Stimulated activated CD8-positive, alpha-beta memory T cell treated with anti-CD3 and anti-CD28 coated beads, Interleukin-4, amount 100 ng/mL, for 24 hours (primary cell): ENCODE measurements around the gene SIX3.
A peak's percentile ranks its signal among the peaks of the same experiment; 100 is the strongest.

Experiments used
- DNase-seq: peaks from one replicate; pipeline ENCODE4 v3.0.0-alpha.2; 2020; ENCODE audit warnings: low read depth

Gene SIX3

GRCh38 chr2:44957656-44958327 lies 16.3 kb downstream of the SIX3 start:
- no peak for DNase-seq

GRCh38 chr2:44959855-44960254 lies 18.4 kb downstream of the SIX3 start:
- no peak for DNase-seq

- no peak for DNase-seq
These were observed 19.4 kb downstream of the SIX3 start for GRCh38 chr2:44960871-44961270.

- DNase-seq, result no peak
These were observed 20.7 kb downstream of the SIX3 start for GRCh38 chr2:44962176-44962695.

DNA sequence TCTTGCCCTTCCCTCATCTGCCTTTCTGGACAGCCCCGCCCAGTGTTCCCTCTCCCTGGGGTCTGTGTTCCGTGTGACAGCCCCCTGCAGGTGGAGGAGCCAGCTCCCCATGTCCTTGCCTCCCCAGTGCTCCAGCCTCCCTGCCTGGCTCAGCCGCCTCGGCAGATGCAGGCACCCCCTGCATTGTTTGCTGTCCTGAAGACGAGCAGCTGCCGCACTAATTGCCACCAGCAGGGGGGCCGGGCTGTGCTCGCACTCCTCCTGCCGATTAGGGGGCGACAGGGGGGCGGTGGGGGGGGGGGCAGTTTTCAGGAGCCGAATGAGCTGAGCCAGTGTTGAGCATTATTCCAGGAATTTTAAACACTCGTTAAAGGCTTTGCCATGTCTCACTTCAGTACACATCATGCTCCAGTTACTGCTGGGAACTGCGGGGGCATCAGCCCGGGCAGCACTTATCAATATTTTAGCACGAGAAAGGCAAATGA lies 23.3 kb downstream of the SIX3 start:
- DNase-seq, result no peak

DNA sequence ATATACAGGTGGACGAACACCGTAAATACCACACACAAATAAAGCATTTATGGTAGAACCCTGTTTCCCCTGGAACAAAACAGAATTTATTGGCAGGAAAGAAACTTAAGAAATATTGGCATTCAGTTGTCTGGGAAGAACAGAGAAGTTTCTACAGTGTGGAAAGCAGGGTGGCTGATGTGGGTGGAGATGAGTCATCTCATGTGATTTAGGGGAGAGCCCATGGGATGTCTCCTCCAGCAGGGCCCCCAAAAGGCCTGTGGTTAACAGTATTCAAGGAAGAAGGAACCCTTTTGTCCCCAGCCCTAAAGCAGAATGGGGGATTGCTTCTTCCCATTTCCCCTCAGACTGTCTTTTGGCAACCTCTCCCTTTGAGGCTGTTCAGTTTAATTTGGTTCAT lies 24.2 kb downstream of the SIX3 start:
- no peak for DNase-seq

DNA sequence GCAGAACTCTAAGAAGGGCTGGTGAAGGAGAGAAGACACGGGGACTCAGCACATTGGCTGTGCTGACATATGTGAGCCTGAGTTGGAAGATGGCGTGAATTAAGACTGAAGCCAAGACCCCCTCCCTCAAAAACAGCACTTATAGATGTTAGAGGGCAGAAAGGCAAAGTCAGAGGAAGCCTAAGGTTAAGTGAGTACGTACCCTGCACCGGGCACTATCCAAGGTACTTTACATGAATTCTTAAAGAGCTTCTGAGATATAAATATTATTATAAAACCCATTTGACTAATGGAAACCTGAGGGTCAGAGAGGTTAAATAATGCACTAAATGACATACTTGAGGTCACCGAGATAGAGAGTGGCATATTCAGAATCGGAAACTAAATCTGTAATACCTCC lies 25.6 kb downstream of the SIX3 start:
- no peak for DNase-seq

DNA sequence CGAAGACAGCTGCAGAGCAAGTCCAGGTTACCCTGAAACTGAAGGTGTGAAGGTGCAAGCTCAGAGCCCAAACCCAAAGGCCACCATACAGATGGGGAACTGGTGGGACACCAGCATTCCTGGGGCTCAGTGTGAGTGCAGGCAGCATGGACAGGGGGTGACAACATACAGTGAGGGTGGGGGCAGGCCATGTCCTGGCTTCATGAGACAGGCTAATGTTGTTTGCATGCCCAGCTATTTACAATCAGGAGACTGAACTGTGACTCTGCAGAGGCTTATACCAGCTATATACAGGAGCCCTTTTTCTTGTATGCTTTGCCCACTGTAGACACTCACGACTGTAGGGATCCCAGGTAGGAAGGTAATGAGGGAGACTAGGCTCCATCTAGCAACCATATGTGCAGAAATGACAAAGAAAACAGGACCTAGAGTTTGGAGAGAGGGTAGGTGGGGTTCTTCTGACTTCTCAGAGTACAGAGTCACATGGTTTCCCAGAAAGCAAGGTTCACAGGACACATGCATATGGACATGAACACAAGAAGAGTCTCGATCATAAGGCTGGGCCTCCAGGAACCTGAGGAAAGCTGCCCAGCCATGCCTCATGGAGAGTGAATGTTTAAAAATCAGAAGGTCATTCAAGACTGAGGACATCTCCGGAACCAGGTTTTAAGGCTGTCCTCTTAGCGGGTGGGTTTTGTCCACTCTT lies 26.4 kb downstream of the SIX3 start:
- DNase-seq, result no peak

GRCh38 chr2:44969936-44970335 lies 28.4 kb downstream of the SIX3 start:
- no peak for DNase-seq

DNA sequence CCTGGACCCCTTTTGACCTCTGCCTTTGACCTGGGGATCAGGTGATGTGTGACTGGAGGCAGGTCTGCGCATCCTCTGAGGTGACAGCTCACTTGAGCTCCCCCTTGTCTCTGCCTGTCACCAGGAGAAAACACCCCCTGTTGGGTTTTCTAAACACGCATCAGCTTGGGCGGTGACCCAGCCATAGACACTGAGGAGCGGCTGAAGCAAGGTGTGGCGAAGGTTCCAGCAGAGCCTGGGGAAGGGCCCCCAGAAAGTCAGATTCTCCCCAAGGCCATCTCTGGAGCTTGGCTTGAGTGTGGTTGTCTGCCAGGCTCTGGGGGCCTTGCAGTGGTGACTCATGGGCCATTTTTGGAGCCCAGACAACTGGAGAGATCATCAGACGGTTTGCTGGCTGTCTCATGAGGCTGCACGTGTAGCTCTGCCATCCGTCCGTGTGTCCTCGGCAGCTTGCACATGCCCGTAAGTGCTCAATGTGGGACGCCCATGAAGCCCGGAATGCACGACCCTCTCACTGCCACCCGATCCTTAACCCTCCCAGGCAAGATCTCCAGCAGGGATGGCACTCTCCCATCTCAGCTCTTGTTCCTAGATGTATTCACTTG lies 29.4 kb downstream of the SIX3 start:
- DNase-seq, result no peak

GRCh38 chr2:44972771-44973535 lies 31.5 kb downstream of the SIX3 start:
- no peak for DNase-seq

- DNase-seq, result no peak
These were observed 32.7 kb downstream of the SIX3 start for GRCh38 chr2:44974064-44974715.

DNA sequence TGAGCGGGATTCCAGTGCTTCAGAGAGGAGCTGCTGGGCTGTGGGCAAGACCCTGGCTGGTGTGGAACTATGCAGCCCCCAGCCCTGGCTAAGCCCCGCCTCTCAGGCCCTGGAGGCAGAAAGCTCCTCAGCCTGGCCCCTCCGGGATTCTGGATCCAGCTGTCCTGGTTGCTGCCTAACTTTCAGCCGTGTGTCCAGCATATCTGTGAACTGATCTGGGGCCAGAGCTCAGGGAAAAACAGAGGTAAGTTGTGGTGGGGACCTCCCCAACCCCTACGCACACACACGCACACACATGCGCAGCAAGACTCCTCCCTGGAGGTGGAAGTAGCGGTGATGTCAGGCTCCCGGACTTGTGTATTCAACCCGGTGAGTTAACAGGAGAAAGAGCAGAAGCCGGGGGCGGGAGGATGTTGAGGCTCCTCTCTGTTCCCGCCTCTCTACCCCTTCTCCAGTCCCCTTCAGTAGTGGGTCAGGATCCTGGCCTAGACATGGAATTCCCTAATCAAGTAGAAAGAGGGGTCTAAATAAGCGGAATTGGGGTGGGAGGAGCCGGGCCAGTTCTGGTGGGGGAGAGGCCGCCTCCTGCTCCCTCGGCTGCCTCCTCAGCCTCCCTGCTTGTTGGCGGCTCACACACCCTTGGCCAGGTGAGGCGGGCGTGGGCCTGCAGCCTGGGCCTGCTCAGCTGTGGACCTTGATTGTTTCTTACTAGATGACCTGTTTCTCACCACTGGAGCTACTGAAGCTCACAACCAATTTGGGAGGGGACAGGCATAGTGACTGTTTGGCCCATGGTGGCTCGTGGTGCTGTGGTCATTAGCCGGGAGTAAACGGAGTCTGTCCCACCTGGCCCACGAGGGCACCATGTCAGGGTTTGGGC lies 34.3 kb downstream of the SIX3 start:
- DNase-seq, result no peak

- DNase-seq, result no peak
These were observed 38.1 kb downstream of the SIX3 start for GRCh38 chr2:44979581-44979980.

- no peak for DNase-seq
These were observed 39.5 kb downstream of the SIX3 start for GRCh38 chr2:44980751-44981713.

- peak; percentile 35 for DNase-seq
These were observed 40.2 kb downstream of the SIX3 start for GRCh38 chr2:44981714-44982108.

- no peak for DNase-seq
These were observed 42.5 kb downstream of the SIX3 start for GRCh38 chr2:44983836-44984604.

- no peak for DNase-seq
These were observed 47.7 kb downstream of the SIX3 start for GRCh38 chr2:44989176-44989575.

DNA sequence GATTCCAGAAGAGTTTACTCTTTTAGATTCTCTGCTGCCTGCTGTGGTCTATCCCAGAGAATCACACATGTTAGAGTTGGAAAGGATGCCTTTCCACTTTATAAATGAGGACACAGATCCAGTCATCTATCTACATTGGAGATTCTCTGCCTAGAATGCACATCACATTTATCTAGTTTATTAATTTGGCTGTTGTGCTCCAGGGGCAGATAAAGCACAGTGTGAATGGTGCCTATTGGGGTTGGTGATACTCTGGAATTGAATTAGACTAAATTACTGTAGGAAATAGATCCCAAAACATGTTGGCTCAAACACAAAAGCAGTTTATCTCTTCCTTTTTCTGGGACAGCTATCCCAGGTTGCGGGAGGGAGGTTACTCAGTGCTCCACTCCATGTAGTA lies 52.9 kb downstream of the SIX3 start:
- no peak for DNase-seq
